GM18505 (cell line): ENCODE data around the gene BACH2.

Experiments used
- ATAC-seq: cut with Tn5 transposase; IDR thresholded peaks from one replicate; pipeline ENCODE4 v1.9.1; 2021; ENCODE audit not compliant: unreplicated experiment
- POLR2A ChIP-seq: IDR thresholded peaks from 4 replicates; pipeline ENCODE4 v1.6.1; 2011; ENCODE audit warnings: borderline replicate concordance; ENCODE audit not compliant: insufficient read depth, insufficient read length; ENCODE audit errors: extremely low read depth

The BACH2 gene

GRCh38 chr6:90159452-90159851 lies 137.2 kb downstream of the BACH2 start:
- ATAC-seq: no peak
- TF ChIP-seq POLR2A: no peak

GRCh38 chr6:90158936-90159335 lies 137.7 kb downstream of the BACH2 start:
- ATAC-seq: no peak
- TF ChIP-seq POLR2A: no peak

GRCh38 chr6:90157441-90157840 lies 139.2 kb downstream of the BACH2 start:
- ATAC-seq: no peak
- no peak for TF ChIP-seq POLR2A

GRCh38 chr6:90156861-90157260 lies 139.8 kb downstream of the BACH2 start:
- ATAC-seq: no peak
- no peak for TF ChIP-seq POLR2A

- TF ChIP-seq POLR2A: no peak
- no peak for ATAC-seq
These were observed 141.7 kb downstream of the BACH2 start for GRCh38 chr6:90154755-90155470.

GRCh38 chr6:90151576-90152422 lies 144.8 kb downstream of the BACH2 start:
- no peak for ATAC-seq
- no peak for TF ChIP-seq POLR2A

- TF ChIP-seq POLR2A: no peak
- no peak for ATAC-seq
These were observed 147.4 kb downstream of the BACH2 start for GRCh38 chr6:90149280-90149679.

GRCh38 chr6:90148867-90149266 lies 147.8 kb downstream of the BACH2 start:
- no peak for TF ChIP-seq POLR2A
- ATAC-seq: no peak

- no peak for TF ChIP-seq POLR2A
- ATAC-seq: no peak
These were observed 149.6 kb downstream of the BACH2 start for GRCh38 chr6:90146921-90147649.

GRCh38 chr6:90146024-90146423 lies 150.6 kb downstream of the BACH2 start:
- no peak for ATAC-seq
- no peak for TF ChIP-seq POLR2A

- ATAC-seq: no peak
- no peak for TF ChIP-seq POLR2A
These were observed 151.6 kb downstream of the BACH2 start for GRCh38 chr6:90144928-90145555.

GRCh38 chr6:90144396-90144795 lies 152.2 kb downstream of the BACH2 start:
- TF ChIP-seq POLR2A: no peak
- ATAC-seq: no peak

GRCh38 chr6:90140683-90141082 lies 156.0 kb downstream of the BACH2 start:
- TF ChIP-seq POLR2A: no peak
- no peak for ATAC-seq
